ENCODE measurements around the gene GPR22.

DNA sequence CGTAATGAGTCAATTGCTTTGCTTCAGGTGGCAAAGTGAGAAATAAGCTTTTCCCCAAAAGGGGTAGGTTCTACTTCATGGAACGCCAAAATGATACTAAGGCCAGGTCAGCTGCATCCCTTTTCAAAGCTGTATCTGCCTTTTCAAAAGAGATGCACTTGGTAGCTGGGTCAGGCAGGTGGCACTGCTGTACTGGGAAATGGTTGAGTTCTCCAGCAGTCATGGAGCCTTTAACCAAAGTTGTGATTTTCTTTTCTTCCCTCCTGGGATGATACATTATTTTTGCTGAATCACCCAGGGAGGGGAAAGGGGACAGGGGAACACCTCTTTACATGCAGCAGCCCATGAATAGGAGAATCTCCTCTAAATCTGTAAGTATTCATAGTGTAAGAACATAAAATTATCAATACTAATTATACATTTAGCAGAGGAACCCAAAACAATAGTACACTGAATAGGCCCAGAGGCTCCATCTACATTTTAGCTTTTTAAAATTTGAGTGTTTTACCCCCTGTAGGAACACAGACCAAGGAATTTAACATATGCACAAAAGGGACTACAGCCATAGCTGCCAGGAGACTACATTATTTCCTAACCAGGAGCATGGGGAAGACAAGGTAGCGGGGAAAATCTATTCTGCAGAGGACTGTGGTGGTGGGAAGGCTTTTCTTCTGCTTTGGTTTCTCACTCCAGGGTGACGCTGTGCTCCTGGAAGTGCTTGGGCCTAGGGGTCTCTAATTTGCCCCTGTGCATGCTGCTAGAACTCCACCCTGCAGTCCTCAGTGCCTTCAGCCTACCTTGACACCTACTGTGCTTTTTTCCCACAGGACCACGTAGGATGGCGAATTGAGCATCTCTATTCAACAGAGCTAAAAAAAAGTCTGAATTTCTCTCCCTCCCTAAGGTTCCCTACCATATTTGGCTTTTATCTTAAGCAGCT lies 6.4 kb upstream of the GPR22 start:
- TF ChIP-seq SMC3 (IDR thresholded peaks at IDR 0.05; ENCODE audit: borderline replicate concordance, low read length) (peak; percentile 82), RB1 (IDR thresholded peaks at IDR 0.05; ENCODE audit: borderline replicate concordance) (no peak), MXI1 (IDR thresholded peaks at IDR 0.05; ENCODE audit: low read depth, low read length) (no peak), KAT2A (conservative IDR thresholded peaks at IDR 0.05; ENCODE audit: control insufficient read depth, low read depth, low read length) (no peak), SMAD1 (IDR thresholded peaks at IDR 0.05; ENCODE audit: low read depth, partially characterized antibody) (no peak), JUND (IDR thresholded peaks at IDR 0.05; ENCODE audit: low read depth, low read length) (no peak), ZNF384 (IDR thresholded peaks at IDR 0.05; ENCODE audit: borderline replicate concordance, low read depth, low read length) (no peak), HDAC6 (IDR thresholded peaks at IDR 0.05; ENCODE audit: unreplicated experiment) (no peak)

All from GM12878 (cell line).